PC-9 (cell line): ENCODE measurements around the gene CES5A.

Source experiments
- CTCF ChIP-seq: fragments of 200-600 bp; sonication (generic); conservative IDR thresholded peaks from 2 replicates; pipeline ENCODE4 v1.6.1; 2017; ENCODE audit warnings: mixed run types, antibody characterized with exemption, mild to moderate bottlenecking, moderate library complexity
- EZH2 ChIP-seq: fragments of 200-600 bp; sonication (generic); IDR thresholded peaks from 2 replicates; pipeline ENCODE4 v1.8.0; 2017; ENCODE audit warnings: antibody characterized with exemption, low read depth

GRCh38 chr16:55871411-55872038, 3.6 kb downstream of the CES5A start:
- TF ChIP-seq CTCF: no peak
- no peak for TF ChIP-seq EZH2
